ENCODE results near the gene NRP1.

Gene NRP1

DNA sequence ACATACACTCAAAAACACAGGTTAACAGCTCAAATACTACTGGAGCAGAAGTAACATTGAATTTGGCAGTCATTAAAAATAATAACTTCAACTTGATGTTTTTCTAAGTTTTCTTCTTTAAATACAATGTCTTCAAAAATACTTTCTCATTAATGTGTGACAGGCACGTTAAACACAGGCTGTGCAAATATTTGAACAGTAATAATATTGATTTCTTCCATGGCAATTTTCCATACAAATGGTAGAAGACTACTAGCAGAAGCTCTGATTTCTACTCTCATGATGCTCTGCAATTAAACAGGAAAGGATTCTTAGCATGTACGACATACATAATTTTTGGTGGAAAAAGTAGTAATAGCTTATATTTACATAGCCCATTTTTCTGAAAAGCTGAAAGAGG, 47.4 kb downstream of the NRP1 start:
- Histone ChIP-seq H3K4me3 (replicated peaks; ENCODE audit: low read depth, low read length) (no peak overlapping the region), H3K27me3 (replicated peaks; ENCODE audit: control insufficient read depth, insufficient read depth, low read length) (no peaks in the 10 kb centered on the region), H3K36me3 (ENCODE audit: control insufficient read depth, insufficient read depth, low read length) (no peaks in the 10 kb centered on the region)
- no peak for DNase-seq (ENCODE audit: extremely low read depth, insufficient read length)
- TF ChIP-seq, protein P1, sequence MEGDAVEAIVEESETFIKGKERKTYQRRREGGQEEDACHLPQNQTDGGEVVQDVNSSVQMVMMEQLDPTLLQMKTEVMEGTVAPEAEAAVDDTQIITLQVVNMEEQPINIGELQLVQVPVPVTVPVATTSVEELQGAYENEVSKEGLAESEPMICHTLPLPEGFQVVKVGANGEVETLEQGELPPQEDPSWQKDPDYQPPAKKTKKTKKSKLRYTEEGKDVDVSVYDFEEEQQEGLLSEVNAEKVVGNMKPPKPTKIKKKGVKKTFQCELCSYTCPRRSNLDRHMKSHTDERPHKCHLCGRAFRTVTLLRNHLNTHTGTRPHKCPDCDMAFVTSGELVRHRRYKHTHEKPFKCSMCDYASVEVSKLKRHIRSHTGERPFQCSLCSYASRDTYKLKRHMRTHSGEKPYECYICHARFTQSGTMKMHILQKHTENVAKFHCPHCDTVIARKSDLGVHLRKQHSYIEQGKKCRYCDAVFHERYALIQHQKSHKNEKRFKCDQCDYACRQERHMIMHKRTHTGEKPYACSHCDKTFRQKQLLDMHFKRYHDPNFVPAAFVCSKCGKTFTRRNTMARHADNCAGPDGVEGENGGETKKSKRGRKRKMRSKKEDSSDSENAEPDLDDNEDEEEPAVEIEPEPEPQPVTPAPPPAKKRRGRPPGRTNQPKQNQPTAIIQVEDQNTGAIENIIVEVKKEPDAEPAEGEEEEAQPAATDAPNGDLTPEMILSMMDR (IDR thresholded peaks at IDR 0.05; ENCODE audit: insufficient read depth, low read length, poor library complexity, severe bottlenecking): no peak

- Histone ChIP-seq H3K4me3 (replicated peaks; ENCODE audit: low read depth, low read length) (no peak overlapping the region), H3K36me3 (ENCODE audit: control insufficient read depth, insufficient read depth, low read length) (no peaks in the 10 kb centered on the region), H3K27me3 (replicated peaks; ENCODE audit: control insufficient read depth, insufficient read depth, low read length) (no peaks in the 10 kb centered on the region)
- DNase-seq (ENCODE audit: extremely low read depth, insufficient read length): no peak
- TF ChIP-seq, protein P1 (IDR thresholded peaks at IDR 0.05; ENCODE audit: insufficient read depth, low read length, poor library complexity, severe bottlenecking): no peak
Measured at GRCh38 chr10:33286157-33286934, 48.1 kb downstream of the NRP1 start.

GRCh38 chr10:33284945-33285344, 49.5 kb downstream of the NRP1 start:
- DNase-seq (ENCODE audit: extremely low read depth, insufficient read length): no peak
- TF ChIP-seq, protein P1 (IDR thresholded peaks at IDR 0.05; ENCODE audit: insufficient read depth, low read length, poor library complexity, severe bottlenecking): no peak
- no peaks in the 10 kb centered on the region for H3K36me3 ChIP-seq (ENCODE audit: control insufficient read depth, insufficient read depth, low read length)
- no peaks in the 10 kb centered on the region for H3K27me3 ChIP-seq (replicated peaks; ENCODE audit: control insufficient read depth, insufficient read depth, low read length)
- no peak overlapping the region for H3K4me3 ChIP-seq (replicated peaks; ENCODE audit: low read depth, low read length)

- Histone ChIP-seq H3K36me3 (ENCODE audit: control insufficient read depth, insufficient read depth, low read length) (no peaks in the 10 kb centered on the region), H3K27me3 (replicated peaks; ENCODE audit: control insufficient read depth, insufficient read depth, low read length) (no peaks in the 10 kb centered on the region), H3K4me3 (replicated peaks; ENCODE audit: low read depth, low read length) (no peak overlapping the region)
- no peak for DNase-seq (ENCODE audit: extremely low read depth, insufficient read length)
- TF ChIP-seq, protein P1 (IDR thresholded peaks at IDR 0.05; ENCODE audit: insufficient read depth, low read length, poor library complexity, severe bottlenecking): no peak
Measured at GRCh38 chr10:33279811-33280602, 54.5 kb downstream of the NRP1 start.

DNA sequence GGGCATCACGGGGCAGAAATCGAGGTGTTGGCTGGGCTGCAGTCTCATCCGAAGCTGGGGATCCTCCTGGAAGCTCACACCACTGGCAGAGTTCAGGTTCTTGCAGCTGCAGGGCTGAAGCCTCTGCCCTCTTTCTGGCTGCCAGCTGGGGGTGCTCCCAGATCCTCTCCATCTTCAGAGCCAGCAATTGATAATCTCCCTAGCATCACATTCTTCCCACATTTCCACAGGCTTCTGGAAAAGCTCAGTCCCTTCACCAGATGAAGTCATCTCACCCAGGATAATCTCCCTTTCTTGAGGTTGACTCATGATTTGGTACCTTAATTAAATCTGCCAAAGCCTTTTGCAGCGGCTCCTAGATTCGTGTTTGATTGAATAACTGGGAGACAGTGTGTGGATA, 55.2 kb downstream of the NRP1 start:
- no peaks in the 10 kb centered on the region for H3K36me3 ChIP-seq (ENCODE audit: control insufficient read depth, insufficient read depth, low read length)
- no peaks in the 10 kb centered on the region for H3K27me3 ChIP-seq (replicated peaks; ENCODE audit: control insufficient read depth, insufficient read depth, low read length)
- no peak overlapping the region for H3K4me3 ChIP-seq (replicated peaks; ENCODE audit: low read depth, low read length)
- no peak for DNase-seq (ENCODE audit: extremely low read depth, insufficient read length)
- TF ChIP-seq, protein P1 (IDR thresholded peaks at IDR 0.05; ENCODE audit: insufficient read depth, low read length, poor library complexity, severe bottlenecking): no peak

Data from GM06990 (cell line).